Activated naive CD4-positive, alpha-beta T cell treated with Interleukin-2 at 50 U/mL for 16 hours (primary cell): ENCODE measurements around the gene LAMTOR1.
A peak's percentile ranks its signal among the peaks of the same experiment; 100 is the strongest.

Experiments
- DNase-seq: peaks from one replicate; pipeline ENCODE4 v3.0.0-alpha.2; 2020

Gene LAMTOR1

GRCh38 chr11:72116019-72116755, 13.1 kb upstream of the LAMTOR1 start:
- DNase-seq = no peak

GRCh38 chr11:72114570-72114969, 11.5 kb upstream of the LAMTOR1 start:
- no peak for DNase-seq

GRCh38 chr11:72112978-72113808, 10.1 kb upstream of the LAMTOR1 start:
- no peak for DNase-seq

- DNase-seq = peak; percentile 99
These were observed 9.3 kb upstream of the LAMTOR1 start, which contains the start of gene ANAPC15 for GRCh38 chr11:72112143-72112977. TSS of gene ANAPC15 (minus strand) at chr11:72112695. CDS start at chr11:72111276, 1,419 bp downstream.

- no peak for DNase-seq
These were observed 8.4 kb upstream of the LAMTOR1 start for GRCh38 chr11:72111300-72112142.

GRCh38 chr11:72105888-72106287, 2.8 kb upstream of the LAMTOR1 start, which contains the start of gene TOMT:
TSS of gene TOMT (plus strand) at chr11:72105924. CDS start at chr11:72105952, 28 bp downstream.
- no peak for DNase-seq

- no peak for DNase-seq
These were observed 664 bp upstream of the LAMTOR1 start for GRCh38 chr11:72103754-72104167.

GRCh38 chr11:72102631-72102945, 509 bp downstream of the LAMTOR1 start:
- no peak for DNase-seq

GRCh38 chr11:72102162-72102561, 935 bp downstream of the LAMTOR1 start:
- no peak for DNase-seq

GRCh38 chr11:72100462-72100861, 2.6 kb downstream of the LAMTOR1 start:
- no peak for DNase-seq

GRCh38 chr11:72100009-72100408, 3.1 kb downstream of the LAMTOR1 start:
- no peak for DNase-seq

- DNase-seq = no peak
These were observed 4.4 kb downstream of the LAMTOR1 start for GRCh38 chr11:72098741-72099140.

GRCh38 chr11:72091292-72091691, 11.8 kb downstream of the LAMTOR1 start:
- DNase-seq = peak; percentile 68

GRCh38 chr11:72088076-72088808, 14.9 kb downstream of the LAMTOR1 start:
- DNase-seq = no peak

- no peak for DNase-seq
These were observed 17.3 kb downstream of the LAMTOR1 start for GRCh38 chr11:72085621-72086351.

GRCh38 chr11:72084965-72085364, 18.1 kb downstream of the LAMTOR1 start:
- DNase-seq = no peak

GRCh38 chr11:72084076-72084475, 19.0 kb downstream of the LAMTOR1 start:
- no peak for DNase-seq

- no peak for DNase-seq
These were observed 19.7 kb downstream of the LAMTOR1 start for GRCh38 chr11:72083414-72083813.

GRCh38 chr11:72081821-72082453, 21.2 kb downstream of the LAMTOR1 start:
- DNase-seq = no peak

GRCh38 chr11:72081184-72081644, 21.9 kb downstream of the LAMTOR1 start:
- no peak for DNase-seq
